Common myeloid progenitor, CD34-positive (primary cell): ENCODE measurements around the gene MAP3K4.
"Not testable (repeated sequence)": the region's sequence is repeated elsewhere in the genome, so short reads cannot be mapped to it uniquely, and the experiment has no call there.

Experiments
- CTCF ChIA-PET: fragments of 350-600 bp; sonication (Branson Sonifier 250); formaldehyde crosslinking; loops from one replicate; lab custom pipeline; 2021; ENCODE audit warnings: antibody characterized with exemption; lab: Charles Lee
- POLR2A ChIA-PET: fragments of 350-600 bp; sonication (Branson Sonifier 250); formaldehyde crosslinking; loops from one replicate; lab custom pipeline; 2021; ENCODE audit warnings: antibody characterized with exemption; lab: Charles Lee
- DNase-seq, 3 donors: peaks; one replicate each; pipeline versions ENCODE4 v3.0.0 to v3.0.0-alpha.2; 2013
- H3K27ac ChIP-seq, 2 experiments: 1 replicate in 1 of 2; 2 replicates in 1 of 2; pipeline ENCODE4 v1.7.0; 2013; ENCODE audit warnings: inconsistent platforms in 2 of 2, low read length in 2 of 2, mild to moderate bottlenecking in 2 of 2, low read depth in 1 of 2, moderate library complexity in 1 of 2; ENCODE audit not compliant: severe bottlenecking in 2 of 2, insufficient read depth in 1 of 2, poor library complexity in 1 of 2
- H3K27me3 ChIP-seq, 5 experiments: replicated peaks in 2 of 5; 1 replicate in 3 of 5; 2 replicates in 2 of 5; pipeline versions ENCODE4 v1.6.1 to v1.7.0; 2013; ENCODE audit warnings: low read length in 4 of 5, mild to moderate bottlenecking in 2 of 5, moderate library complexity in 2 of 5, inconsistent platforms in 1 of 5; ENCODE audit not compliant: insufficient read depth in 5 of 5, control insufficient read depth in 4 of 5
- H3K36me3 ChIP-seq, 4 experiments: 1 replicate in 2 of 4; 2 replicates in 2 of 4; pipeline versions ENCODE4 v1.6.1 to v1.7.0; 2013; ENCODE audit warnings: low read length in 3 of 4, control low read depth in 1 of 4, mild to moderate bottlenecking in 1 of 4; ENCODE audit not compliant: control insufficient read depth in 4 of 4, insufficient read depth in 4 of 4
- H3K4me1 ChIP-seq, 4 experiments: 1 replicate in 3 of 4; 2 replicates in 1 of 4; pipeline versions ENCODE4 v1.6.1 to v1.7.1; 2013; ENCODE audit warnings: low read length in 3 of 4, mild to moderate bottlenecking in 3 of 4, control low read depth in 1 of 4, inconsistent platforms in 1 of 4, moderate library complexity in 1 of 4; ENCODE audit not compliant: control insufficient read depth in 4 of 4, insufficient read depth in 4 of 4; ENCODE audit errors: control extremely low read depth in 1 of 4
- H3K4me3 ChIP-seq, 7 experiments: 1 replicate in 4 of 7; 2 replicates in 3 of 7; pipeline versions ENCODE4 v1.5.1 to v1.7.0; 2013; ENCODE audit warnings: mild to moderate bottlenecking in 7 of 7, low read length in 6 of 7, moderate library complexity in 6 of 7, inconsistent platforms in 2 of 7, low read depth in 2 of 7, control low read depth in 1 of 7; ENCODE audit not compliant: insufficient read depth in 4 of 7, control insufficient read depth in 1 of 7; ENCODE audit errors: extremely low read depth in 1 of 7
- H3K9me3 ChIP-seq, 5 experiments: 1 replicate in 4 of 5; 2 replicates in 1 of 5; pipeline versions ENCODE4 v1.6.1 to v1.7.1; 2013; ENCODE audit warnings: low read length in 4 of 5, mild to moderate bottlenecking in 2 of 5, inconsistent platforms in 1 of 5, low read depth in 1 of 5, moderate library complexity in 1 of 5; ENCODE audit not compliant: control insufficient read depth in 4 of 5, insufficient read depth in 2 of 5; ENCODE audit errors: control extremely low read depth in 1 of 5
- WGBS: methylation state at CpG from one replicate; pipeline ENCODE4 v1.1.5; 2013; ENCODE audit not compliant: insufficient coverage; 5-methylcytosine and 5-hydroxymethylcytosine counted together

MAP3K4 gene

GRCh38 chr6:160972594-160972993 is 19.0 kb upstream of the MAP3K4 start:
- CTCF ChIA-PET, H3K9me3 ChIP-seq, H3K27me3 ChIP-seq, H3K36me3 ChIP-seq, H3K27ac ChIP-seq, H3K4me3 ChIP-seq, H3K4me1 ChIP-seq, DNase-seq, POLR2A ChIA-PET: not testable (repeated sequence)
- 95% methylated on average over 3 of the region's 16 CpGs for WGBS

- H3K27me3 ChIP-seq: no peaks in the 10 kb centered on the region
- no peaks in the 10 kb centered on the region for H3K36me3 ChIP-seq
- POLR2A ChIA-PET: no interaction called here
- CTCF ChIA-PET: no interaction called here
- no peaks in the 10 kb centered on the region for H3K9me3 ChIP-seq
- DNase-seq: no peak
- H3K4me1 ChIP-seq: no peaks in the 10 kb centered on the region
- H3K4me3 ChIP-seq: no peak overlapping the region
- H3K27ac ChIP-seq: no peak overlapping the region
- 92% methylated on average over 9 of the region's 11 CpGs for WGBS
These were observed 18.0 kb upstream of the MAP3K4 start for GRCh38 chr6:160973311-160974250.

GRCh38 chr6:160974304-160974771 is 17.2 kb upstream of the MAP3K4 start:
- no peak overlapping the region for H3K27ac ChIP-seq
- no peaks in the 10 kb centered on the region for H3K27me3 ChIP-seq
- 87% methylated on average over 9 of the region's 9 CpGs for WGBS
- no peaks in the 10 kb centered on the region for H3K36me3 ChIP-seq
- ChIA-PET CTCF (no interaction called here), POLR2A (no interaction called here)
- no peaks in the 10 kb centered on the region for H3K9me3 ChIP-seq
- no peak overlapping the region for H3K4me3 ChIP-seq
- H3K4me1 ChIP-seq: no peaks in the 10 kb centered on the region
- DNase-seq: no peak

- 80% methylated on average over 1 of the region's 1 CpG for WGBS
- no peak for DNase-seq
- Histone ChIP-seq H3K4me3 (no peak overlapping the region), H3K36me3 (no peaks in the 10 kb centered on the region), H3K27ac (no peak overlapping the region), H3K4me1 (no peaks in the 10 kb centered on the region), H3K9me3 (no peaks in the 10 kb centered on the region), H3K27me3 (no peaks in the 10 kb centered on the region)
- POLR2A ChIA-PET: no interaction called here
- CTCF ChIA-PET: no interaction called here
These were observed 16.4 kb upstream of the MAP3K4 start for GRCh38 chr6:160975162-160975561.

- H3K36me3 ChIP-seq, H3K9me3 ChIP-seq, H3K27ac ChIP-seq, POLR2A ChIA-PET, CTCF ChIA-PET, H3K4me3 ChIP-seq, DNase-seq, H3K27me3 ChIP-seq, H3K4me1 ChIP-seq: not testable (repeated sequence)
- WGBS: 97% methylated on average over 4 of the region's 4 CpGs
These were observed 15.6 kb upstream of the MAP3K4 start for GRCh38 chr6:160975961-160976360.

DNA sequence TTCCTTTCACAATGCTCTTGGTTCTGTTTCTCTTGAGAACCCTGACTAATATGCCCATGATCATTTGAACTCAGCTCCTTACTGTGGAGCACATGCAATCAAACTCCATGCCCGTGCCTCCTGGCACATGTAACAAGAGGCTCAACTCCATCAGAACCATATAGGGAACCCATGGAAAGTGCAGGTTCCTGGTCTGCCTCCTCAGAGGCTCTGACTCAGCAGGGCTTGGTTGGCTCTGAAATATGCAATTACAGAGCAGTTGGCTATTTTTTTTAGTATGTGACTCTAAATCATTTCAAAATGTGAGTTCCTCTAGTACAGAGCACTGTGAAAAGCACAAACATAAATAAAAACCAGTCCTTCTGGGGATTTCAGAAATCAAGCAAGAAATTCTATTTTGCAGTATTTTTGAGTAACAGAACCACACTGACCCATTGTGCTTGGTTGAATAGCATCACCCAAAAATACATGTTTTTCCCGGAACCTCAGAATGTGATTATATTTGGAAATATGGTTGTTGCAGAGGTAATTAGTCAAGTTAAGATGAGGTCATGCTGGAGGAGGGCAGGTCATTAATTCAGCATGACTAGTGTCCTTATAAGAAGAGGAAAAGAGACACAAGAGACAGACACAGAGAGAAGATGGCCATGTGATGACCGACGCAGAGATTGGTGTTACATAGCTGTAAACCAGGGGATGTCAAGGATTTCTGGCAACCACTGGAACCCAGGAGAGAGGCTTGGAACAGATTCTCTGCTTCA is 13.2 kb upstream of the MAP3K4 start:
- no peaks in the 10 kb centered on the region for H3K4me1 ChIP-seq
- H3K27me3 ChIP-seq: peaks cover 0 to 2% (median 0%) of the 10 kb centered on the region in 5 experiments
- no peak overlapping the region for H3K27ac ChIP-seq
- no peak overlapping the region for H3K4me3 ChIP-seq
- ChIA-PET CTCF (no interaction called here), POLR2A (no interaction called here)
- WGBS: 83% methylated on average over 1 of the region's 4 CpGs
- peaks cover 0 to 8% (median 6%) of the 10 kb centered on the region in 5 experiments for H3K9me3 ChIP-seq
- H3K36me3 ChIP-seq: no peaks in the 10 kb centered on the region
- DNase-seq: no peak
